HFF-Myc (cell line): Measurements from ENCODE around the gene TWIST2.

Experiments
- DNase-seq: peaks from one replicate; pipeline ENCODE4 v3.0.0-alpha.2; 2011; ENCODE audit warnings: low read depth; ENCODE audit errors: extremely low read depth
- H3K4me3 ChIP-seq: replicated peaks from 2 replicates; pipeline ENCODE4 v1.5.1; 2011; ENCODE audit warnings: low read depth, mild to moderate bottlenecking, control low read depth, low read length
- TF ChIP-seq, protein P1 (sequence below): IDR thresholded peaks from 2 replicates; pipeline ENCODE4 v1.5.1; 2012; ENCODE audit warnings: mild to moderate bottlenecking, low read depth, low read length, control low read depth; ENCODE audit errors: missing control alignments

Gene TWIST2

DNA sequence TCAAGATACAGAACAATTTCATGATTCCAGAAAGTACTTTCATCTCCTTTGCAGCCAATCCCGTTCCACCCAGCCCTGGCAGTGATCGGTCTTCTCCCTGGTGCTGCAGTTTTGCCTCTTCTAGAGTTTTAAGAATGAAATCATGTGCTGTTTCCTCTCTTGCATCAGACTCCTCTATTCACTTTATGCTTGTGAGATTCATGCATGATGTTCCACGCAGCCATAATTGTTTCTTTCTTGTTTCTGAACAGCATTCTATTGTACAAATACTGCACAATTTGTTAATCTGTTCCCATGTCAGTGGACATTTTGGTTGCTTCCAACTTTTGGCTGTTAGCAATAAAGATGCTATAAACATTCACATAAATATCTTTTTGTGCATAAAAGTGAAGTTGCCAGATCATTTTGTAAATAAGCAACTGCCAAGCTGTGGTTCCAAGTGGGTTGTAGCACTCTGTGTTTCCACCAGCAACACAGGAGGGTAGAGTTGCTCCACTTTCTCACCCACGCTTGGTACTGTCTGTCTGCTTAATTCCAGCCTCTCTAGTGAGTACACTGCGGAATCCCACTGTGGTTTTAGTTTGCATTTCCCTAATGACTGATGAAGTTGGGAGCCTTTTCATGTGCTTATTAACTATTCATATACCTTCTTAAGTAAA lies 104.5 kb downstream of the TWIST2 start:
- TF ChIP-seq, protein P1, sequence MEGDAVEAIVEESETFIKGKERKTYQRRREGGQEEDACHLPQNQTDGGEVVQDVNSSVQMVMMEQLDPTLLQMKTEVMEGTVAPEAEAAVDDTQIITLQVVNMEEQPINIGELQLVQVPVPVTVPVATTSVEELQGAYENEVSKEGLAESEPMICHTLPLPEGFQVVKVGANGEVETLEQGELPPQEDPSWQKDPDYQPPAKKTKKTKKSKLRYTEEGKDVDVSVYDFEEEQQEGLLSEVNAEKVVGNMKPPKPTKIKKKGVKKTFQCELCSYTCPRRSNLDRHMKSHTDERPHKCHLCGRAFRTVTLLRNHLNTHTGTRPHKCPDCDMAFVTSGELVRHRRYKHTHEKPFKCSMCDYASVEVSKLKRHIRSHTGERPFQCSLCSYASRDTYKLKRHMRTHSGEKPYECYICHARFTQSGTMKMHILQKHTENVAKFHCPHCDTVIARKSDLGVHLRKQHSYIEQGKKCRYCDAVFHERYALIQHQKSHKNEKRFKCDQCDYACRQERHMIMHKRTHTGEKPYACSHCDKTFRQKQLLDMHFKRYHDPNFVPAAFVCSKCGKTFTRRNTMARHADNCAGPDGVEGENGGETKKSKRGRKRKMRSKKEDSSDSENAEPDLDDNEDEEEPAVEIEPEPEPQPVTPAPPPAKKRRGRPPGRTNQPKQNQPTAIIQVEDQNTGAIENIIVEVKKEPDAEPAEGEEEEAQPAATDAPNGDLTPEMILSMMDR = no peak
- no peak overlapping the region for H3K4me3 ChIP-seq
- DNase-seq = no peak

GRCh38 chr2:238954841-238955591 lies 107.1 kb downstream of the TWIST2 start:
- H3K4me3 ChIP-seq = no peak overlapping the region
- TF ChIP-seq, protein P1 = no peak
- DNase-seq = no peak

- TF ChIP-seq, protein P1 = no peak
- DNase-seq = no peak
- H3K4me3 ChIP-seq = no peak overlapping the region
Observed at GRCh38 chr2:238955648-238956531, 108.0 kb downstream of the TWIST2 start.

DNA sequence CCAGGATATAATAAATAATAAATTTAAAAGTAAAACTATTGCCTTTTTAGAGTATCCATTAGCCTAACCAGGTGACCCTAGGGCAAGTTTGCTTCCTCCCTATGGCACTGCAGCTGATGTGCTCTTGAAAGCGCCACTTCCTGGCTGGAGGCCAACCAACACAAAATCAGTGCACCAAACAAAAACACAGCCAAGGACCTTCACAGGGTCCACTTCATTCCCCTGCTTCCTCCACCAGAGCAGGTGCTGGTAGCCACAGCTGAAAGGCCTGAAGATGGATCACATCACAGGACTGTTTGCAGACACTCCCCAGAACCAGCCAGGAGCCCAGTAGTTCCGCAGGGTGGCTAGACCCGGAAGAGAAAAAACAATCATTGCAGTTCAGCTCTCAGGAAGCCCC lies 108.8 kb downstream of the TWIST2 start:
- TF ChIP-seq, protein P1 = no peak
- no peak for DNase-seq
- H3K4me3 ChIP-seq = no peak overlapping the region
